ENCODE measurements around the gene GALP.
"Not testable (repeated sequence)": the region's sequence is repeated elsewhere in the genome, so short reads cannot be mapped to it uniquely, and the experiment has no call there.

GALP gene

GRCh38 chr19:56148955-56149655, 26.7 kb upstream of the GALP start:
- DNase-seq: not testable (repeated sequence)

GRCh38 chr19:56149656-56150038, 26.2 kb upstream of the GALP start:
- no peak for DNase-seq

GRCh38 chr19:56150358-56150757, 25.4 kb upstream of the GALP start:
- DNase-seq: no peak

- DNase-seq: no peak
Observed at GRCh38 chr19:56152644-56153043, 23.2 kb upstream of the GALP start.

GRCh38 chr19:56153507-56153906, 22.3 kb upstream of the GALP start:
- no peak for DNase-seq

- DNase-seq: no peak
Observed at GRCh38 chr19:56155124-56155687, 20.6 kb upstream of the GALP start.

GRCh38 chr19:56156768-56157167, 19.0 kb upstream of the GALP start:
- no peak for DNase-seq

GRCh38 chr19:56158170-56158757, 17.5 kb upstream of the GALP start:
- no peak for DNase-seq

GRCh38 chr19:56159009-56159559, 16.7 kb upstream of the GALP start:
- no peak for DNase-seq

GRCh38 chr19:56159622-56160271, 16.1 kb upstream of the GALP start:
- DNase-seq: no peak

- DNase-seq: no peak
Observed at GRCh38 chr19:56161534-56161933, 14.3 kb upstream of the GALP start.

- no peak for DNase-seq
Observed at GRCh38 chr19:56162258-56162657, 13.6 kb upstream of the GALP start.

- DNase-seq: no peak
Observed at GRCh38 chr19:56163097-56163496, 12.7 kb upstream of the GALP start.

- no peak for DNase-seq
Observed at GRCh38 chr19:56167064-56167578, 8.7 kb upstream of the GALP start.

GRCh38 chr19:56170261-56170660, 5.5 kb upstream of the GALP start:
- DNase-seq: no peak

- no peak for DNase-seq
Observed at GRCh38 chr19:56174086-56174485, 1.7 kb upstream of the GALP start.

GRCh38 chr19:56174550-56174949, 1.3 kb upstream of the GALP start:
- DNase-seq: no peak

GRCh38 chr19:56176310-56176709, 502 bp downstream of the GALP start:
- not testable (repeated sequence) for DNase-seq

- DNase-seq: no peak
Observed at GRCh38 chr19:56176881-56177280, 1.1 kb downstream of the GALP start.

GRCh38 chr19:56177564-56178243, 1.9 kb downstream of the GALP start:
- no peak for DNase-seq

GRCh38 chr19:56189785-56190184, 14.0 kb downstream of the GALP start:
- no peak for DNase-seq

- no peak for DNase-seq
Observed at GRCh38 chr19:56191115-56191514, 15.3 kb downstream of the GALP start.

- no peak for DNase-seq
Observed at GRCh38 chr19:56191711-56192110, 15.9 kb downstream of the GALP start.
